ENCODE data around the gene CNBP.
"Not testable (repeated sequence)": the region's sequence is repeated elsewhere in the genome, so short reads cannot be mapped to it uniquely, and the experiment has no call there.

CNBP gene

DNA sequence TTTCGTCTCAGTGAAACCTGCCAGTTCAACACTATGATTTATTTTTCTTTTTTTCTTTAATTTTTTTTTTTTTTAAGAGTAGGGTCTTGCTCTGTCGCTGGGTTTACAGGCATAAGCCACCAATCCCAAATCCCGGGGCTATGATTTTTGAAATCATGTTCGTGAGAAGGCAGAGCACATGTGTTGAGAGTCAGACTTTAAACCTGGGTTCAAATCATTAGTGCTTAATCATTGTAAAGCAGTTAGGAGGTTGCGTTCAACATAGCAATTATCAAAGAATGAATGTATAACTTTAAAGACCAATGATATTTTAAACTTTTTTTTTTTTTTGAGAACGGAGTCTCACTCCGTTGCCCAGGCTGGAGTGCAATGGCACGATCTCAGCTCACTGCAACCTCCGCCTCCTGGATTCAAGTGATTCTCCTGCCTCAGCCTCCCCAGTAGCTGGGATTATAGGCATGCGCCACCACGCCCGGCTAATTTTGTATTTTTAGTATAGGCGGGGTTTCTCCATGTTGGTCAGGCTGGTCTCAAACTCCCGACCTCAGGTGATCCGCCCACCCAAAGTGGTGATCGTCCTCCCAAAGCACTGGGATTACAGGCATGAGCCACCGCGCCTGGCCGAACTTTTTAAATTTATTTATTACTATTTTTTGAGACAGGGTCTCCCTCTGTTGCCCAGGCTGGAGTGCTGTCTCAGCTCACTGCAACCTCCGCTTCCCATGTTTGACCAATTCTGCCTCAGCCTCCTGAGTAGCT is 1.3 kb upstream of the CNBP start:
- not testable (repeated sequence) for DNase-seq

DNA sequence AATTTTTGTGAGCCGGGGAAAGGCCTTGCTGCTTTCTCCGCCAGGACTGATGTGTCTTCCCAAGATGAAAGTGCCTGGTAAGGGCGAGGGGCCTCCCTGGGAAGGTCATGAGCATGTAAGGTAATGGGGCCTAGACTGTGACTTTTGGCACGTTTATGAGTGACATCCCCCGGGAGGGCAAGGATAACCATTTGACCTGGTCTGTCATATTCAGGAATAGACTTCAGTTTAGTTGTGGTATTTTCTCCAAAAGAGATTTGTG is 631 bp upstream of the CNBP start:
- DNase-seq = peak; percentile 27 to 47

GRCh38 chr3:129182390-129183185 is 1.1 kb downstream of the CNBP start:
- peak; percentile 15 to 51 for DNase-seq

DNA sequence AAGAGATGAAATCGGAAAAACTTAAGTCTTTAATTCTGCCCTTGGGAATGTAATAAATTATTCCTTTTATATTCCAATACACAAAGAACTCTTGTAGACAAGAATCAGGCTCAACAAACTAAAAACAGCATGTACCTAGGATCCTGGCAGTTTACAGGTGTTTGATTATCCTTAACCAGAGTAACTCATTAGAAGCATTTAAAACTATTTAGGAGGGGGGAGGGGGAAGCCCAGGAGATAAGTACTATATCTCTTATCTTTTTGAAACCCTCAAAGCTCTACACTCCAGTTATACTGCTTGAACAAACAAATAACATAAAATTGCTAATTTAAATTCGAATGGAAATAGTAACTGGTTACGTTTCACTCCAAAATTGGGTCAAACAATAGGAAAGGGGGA is 1.9 kb downstream of the CNBP start:
- no peak for DNase-seq

GRCh38 chr3:129180461-129180860 is 3.2 kb downstream of the CNBP start:
- no peak for DNase-seq

- no peak for DNase-seq
Measured at GRCh38 chr3:129176051-129176450, 7.6 kb downstream of the CNBP start.

DNA sequence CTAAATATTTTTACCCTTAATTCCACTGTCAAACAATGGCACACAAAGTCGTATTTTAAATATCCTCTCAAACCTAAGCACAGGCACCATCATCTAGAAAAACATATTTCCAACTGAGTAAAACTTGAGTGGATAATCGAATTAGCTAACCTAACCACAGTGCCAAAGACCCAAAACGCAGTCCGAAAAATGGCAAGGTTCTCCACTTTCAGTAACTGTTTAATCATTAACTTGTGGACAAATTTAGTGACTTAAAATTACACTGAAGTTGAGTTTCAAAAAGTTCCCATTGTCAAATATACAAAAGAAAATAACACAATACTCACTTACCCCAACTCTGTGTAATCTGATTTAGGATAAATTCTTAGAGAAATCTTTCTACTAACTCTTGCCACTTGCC is 10.0 kb downstream of the CNBP start:
- DNase-seq = no peak

DNA sequence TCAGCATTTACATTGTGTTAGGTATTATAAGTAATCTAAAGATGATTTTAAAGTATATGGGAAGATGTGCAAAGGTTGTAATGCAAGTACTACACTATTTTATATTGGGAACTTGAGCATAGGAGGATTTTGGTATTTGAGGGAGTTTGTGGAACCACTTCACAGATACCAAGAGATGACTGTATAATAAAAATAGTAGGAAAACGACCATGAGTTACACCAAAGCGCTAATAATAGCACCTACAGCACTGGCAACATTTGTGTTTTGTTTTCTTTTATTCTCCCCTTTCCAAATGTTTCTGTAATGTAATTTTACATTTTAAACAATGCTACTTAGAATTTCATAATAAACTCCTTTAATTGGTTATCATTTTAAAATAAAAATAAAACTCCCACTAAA is 10.5 kb downstream of the CNBP start:
- no peak for DNase-seq

DNA sequence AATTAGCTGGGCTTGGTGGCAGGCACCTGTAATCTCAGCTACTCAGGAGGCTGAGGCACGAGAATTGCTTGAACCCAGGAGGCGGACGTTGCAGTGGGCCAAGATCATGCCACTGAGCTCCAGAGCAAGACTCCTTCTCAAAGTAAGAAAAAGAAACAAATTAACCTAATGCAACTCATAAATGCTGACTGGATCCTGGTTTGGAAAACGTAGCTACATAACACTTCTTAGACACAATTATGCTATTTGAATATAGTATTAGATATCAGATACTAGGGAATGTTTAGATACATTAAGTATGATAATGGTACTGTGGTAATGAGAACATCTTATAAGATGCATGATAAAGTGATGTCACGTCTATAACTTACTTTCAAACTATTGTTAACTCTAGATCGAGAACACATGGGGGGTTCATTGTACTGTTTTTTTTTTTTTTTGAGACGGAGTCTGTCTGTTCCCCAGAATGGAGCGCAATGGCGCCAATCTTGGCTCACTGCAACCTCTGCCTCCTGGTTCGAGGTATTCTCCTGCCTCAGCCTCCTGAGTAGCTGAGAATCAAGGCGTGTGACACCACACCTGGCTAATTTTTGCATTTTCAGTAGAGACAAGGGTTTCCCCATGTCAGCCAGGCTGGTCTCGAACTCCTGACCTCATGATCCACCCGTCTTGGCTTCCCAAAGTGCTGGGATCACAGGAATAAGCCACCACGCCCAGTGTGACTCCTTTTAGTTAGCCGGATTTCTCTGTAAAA is 16.9 kb downstream of the CNBP start:
- no peak for DNase-seq

DNA sequence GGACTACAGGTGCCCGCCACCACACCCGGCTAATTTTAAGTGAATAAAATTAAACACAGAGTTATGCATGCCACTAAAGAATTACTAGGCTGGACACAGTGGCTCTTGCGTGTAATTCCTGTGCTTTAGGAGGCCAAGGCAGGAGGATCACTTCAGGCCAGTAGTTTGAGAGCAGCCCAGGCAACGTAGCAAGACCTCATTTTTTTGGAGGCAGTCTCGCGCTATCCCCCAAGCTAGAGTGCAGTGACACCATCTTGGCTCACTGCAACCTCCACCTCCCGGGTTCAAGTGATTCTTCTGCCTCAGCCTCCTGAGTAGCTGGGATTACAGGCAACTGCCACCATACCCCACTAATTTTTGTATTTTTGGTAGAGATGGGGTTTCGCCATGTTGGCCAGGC is 18.1 kb downstream of the CNBP start:
- not testable (repeated sequence) for DNase-seq

DNA sequence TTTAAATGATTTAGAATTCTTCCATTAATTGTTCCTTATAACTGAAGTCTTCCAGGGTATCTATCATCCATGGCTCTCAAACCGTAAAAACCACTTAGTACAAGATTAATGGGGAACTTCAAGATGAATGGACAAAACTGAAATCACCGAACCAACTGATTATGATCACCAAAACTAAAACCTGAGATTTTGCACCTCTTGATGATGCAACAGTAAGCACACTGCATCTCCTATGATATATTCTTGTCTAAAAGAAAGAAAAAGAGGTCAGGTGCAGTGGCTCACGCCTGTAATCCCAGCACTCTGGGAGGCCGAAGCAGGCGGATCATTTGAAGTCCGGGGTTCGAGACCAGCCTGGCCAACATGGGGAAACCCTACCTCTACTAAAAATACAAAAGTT is 19.2 kb downstream of the CNBP start:
- no peak for DNase-seq

- DNase-seq = peak; percentile 36 to 52
Measured at GRCh38 chr3:129162729-129163579, 20.7 kb downstream of the CNBP start.

DNA sequence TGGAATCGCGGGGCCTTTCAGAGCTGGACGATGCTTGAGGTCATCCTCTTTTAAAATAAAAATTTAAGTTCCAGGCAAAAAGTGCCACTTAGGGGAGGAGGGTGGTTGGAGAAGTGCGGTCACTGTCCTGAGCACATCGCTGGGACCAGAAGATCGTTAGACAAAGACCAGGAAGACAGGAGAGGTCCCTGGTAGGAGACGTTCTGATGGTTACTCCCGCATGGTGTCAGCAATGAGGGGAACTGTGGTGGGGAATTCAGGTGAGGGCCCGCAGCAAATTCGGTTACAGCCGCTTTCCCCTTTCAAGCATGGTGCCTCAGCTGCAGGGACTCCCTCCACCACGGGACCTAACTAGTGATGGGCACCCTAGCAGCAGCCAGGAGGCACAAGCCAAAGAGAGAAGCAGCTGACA is 21.8 kb downstream of the CNBP start:
- DNase-seq = peak; percentile 33 to 57

GRCh38 chr3:129160891-129161859 is 22.5 kb downstream of the CNBP start, which contains the start of gene ISY1:
Gene ISY1, minus strand, starts transcription at chr3:129161063. Its CDS starts 88 bp downstream, at chr3:129160975.
- DNase-seq = peak; percentile 99

GRCh38 chr3:129144786-129145185 is 38.9 kb downstream of the CNBP start:
- DNase-seq = no peak

DNA sequence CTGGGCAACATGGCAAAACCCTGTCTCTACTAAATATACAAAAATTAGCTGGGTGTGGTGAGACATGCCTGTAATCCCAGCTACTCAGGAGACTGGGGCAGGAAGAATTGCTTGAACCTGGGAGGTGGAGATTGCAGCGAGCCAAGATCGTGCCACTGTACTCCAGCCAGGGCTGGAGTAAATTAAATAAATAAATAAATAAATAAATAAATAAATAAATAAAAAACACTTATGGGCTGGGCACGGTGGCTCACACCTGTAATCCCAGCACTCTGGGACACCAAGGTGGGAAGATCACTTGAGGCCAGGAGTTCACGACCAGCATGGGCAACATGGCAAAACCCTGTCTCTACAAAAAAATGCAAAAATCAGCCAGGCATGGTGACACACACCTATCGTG is 42.7 kb downstream of the CNBP start:
- not testable (repeated sequence) for DNase-seq

- no peak for DNase-seq
Measured at GRCh38 chr3:129139911-129140310, 43.8 kb downstream of the CNBP start.

DNA sequence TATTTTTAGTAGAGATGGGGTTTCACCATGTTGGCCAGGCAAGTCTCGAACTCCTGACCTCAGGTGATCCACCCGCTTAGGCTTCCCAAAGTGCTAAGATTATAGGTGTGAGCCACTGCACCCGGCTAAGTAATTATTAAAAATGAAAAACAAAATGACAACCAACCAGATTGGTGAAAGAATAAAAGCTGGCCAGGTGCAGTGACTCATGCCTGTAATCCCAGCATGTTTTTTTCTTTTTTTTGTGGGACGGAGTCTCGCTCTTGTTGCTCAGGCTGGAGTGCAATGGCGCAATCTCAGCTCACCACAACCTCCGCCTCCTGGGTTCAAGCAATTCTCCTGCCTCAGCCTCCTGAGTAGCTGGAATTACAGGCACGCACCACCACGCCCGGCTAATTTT is 47.4 kb downstream of the CNBP start:
- DNase-seq = not testable (repeated sequence)

GRCh38 chr3:129132097-129132866 is 51.4 kb downstream of the CNBP start:
- peak in 1 of 2 experiments; percentile 7 for DNase-seq

GRCh38 chr3:129131465-129132088 is 52.1 kb downstream of the CNBP start:
- peak in 1 of 2 experiments; percentile 22 for DNase-seq
